Left hindlimb (tissue), 1 donor: Measurements from ENCODE around the gene WBP2NL.
A peak's percentile ranks its signal among the peaks of the same experiment; 100 is the strongest.
"Not testable (repeated sequence)": the region's sequence is repeated elsewhere in the genome, so short reads cannot be mapped to it uniquely, and the experiment has no call there.

ENCODE experiments used
- DNase-seq: peaks from one replicate; pipeline ENCODE4 v3.0.0-alpha.2; 2018

The WBP2NL gene

DNA sequence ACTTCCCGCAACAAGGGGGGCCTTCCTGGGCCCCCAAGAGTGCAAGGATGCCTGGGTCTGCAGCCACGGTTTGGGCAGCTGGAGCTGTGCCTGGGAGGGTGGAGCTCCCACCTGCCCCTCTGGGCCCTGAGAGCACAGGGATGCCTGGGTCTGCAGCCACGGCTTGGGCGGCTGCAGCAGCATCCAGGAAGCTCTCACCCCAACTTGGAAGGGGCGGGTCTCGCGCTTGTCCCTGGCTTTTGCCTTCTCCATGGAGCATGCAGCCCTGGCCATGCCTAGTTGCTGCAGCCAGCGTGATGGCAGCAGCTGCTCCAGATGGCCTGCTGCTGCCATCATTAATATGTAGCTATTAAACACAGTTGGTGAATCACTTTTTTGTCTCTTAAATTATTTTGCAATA, 36.7 kb downstream of the WBP2NL start:
- no peak for DNase-seq

GRCh38 chr22:42039271-42039670, 40.7 kb downstream of the WBP2NL start:
- no peak for DNase-seq

DNA sequence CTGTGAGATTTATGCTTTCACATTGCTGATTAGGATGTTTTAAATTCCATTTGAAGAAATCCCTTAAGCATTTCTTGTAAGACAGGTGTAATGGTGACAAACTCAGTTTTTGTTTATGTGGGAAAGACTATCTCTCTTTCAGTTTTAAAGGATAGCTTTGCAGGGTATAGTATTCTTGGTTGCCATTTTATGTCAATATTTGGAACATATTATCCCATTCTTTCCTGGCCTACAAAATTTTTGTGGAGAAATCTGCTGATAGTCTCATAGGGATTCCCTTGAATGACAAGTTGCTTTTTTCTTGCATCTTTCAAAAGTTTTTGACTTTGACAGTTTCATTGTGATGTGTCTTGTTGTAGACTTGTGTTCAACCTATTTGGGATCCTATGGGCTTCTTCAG, 43.2 kb downstream of the WBP2NL start:
- no peak for DNase-seq

GRCh38 chr22:42050641-42051180, 52.1 kb downstream of the WBP2NL start:
- no peak for DNase-seq

- no peak for DNase-seq
Measured at GRCh38 chr22:42052765-42053164, 54.2 kb downstream of the WBP2NL start.

DNA sequence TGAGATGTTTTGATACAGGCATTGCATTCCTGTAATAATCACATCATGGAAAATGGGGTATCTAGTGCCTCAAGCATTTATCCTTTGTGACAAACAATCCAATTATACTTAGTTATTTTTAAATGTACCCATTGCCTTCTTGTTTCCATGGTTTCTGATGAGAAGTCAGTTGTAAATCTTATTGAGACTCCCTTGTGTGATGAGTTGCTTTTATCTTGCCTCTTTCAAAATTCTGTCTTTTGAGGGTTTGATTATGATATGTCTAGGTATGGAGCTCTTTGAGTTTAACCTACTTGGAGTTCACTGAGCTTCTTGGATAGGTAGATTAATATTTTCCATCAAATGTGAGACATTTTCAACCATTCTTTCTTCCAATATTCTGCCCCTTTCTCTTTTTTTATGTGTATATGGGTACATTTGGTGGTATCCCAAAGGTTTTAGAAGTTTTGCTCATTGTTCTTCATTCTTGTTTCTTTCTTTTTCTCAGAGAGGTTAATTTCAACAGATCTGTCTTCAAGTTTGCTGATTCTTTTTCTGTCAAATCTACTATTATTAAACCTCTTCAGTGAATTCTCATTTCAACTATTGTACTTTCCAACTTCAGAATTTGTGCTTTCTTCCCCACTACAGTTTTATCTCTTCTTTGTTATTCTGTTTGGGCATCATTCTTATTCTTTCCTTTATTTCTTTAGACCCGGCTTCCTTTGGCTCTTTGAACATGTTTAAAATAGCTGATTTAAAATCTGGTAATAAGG, 58.3 kb downstream of the WBP2NL start:
- no peak for DNase-seq

- DNase-seq = no peak
Measured at GRCh38 chr22:42060489-42060888, 61.9 kb downstream of the WBP2NL start.

- DNase-seq = no peak
Measured at GRCh38 chr22:42061041-42061440, 62.5 kb downstream of the WBP2NL start.

- DNase-seq = no peak
Measured at GRCh38 chr22:42062506-42063170, 64.0 kb downstream of the WBP2NL start.

DNA sequence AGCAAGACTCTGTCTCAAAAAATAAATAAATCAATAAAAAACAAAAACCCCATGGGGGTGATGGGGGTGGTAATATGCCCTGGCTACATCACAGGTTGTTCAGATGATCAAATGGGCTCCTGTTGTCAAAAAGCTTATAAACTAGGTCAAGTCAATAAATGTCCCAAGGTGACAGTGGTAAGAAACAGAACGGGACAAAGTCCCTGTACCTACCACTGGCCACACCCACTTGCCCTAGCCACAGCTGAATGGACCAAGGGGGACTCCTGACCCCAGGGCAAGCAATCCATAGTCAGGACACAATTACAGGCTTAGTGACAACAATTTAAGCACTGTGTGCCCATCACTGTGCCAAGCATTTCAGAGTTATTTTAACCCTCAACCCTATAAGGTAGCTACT, 66.0 kb downstream of the WBP2NL start:
- no peak for DNase-seq

- DNase-seq = peak; percentile 16
Measured at GRCh38 chr22:42065438-42066125, 67.0 kb downstream of the WBP2NL start.

- DNase-seq = peak; percentile 8
Measured at GRCh38 chr22:42066126-42066761, 67.7 kb downstream of the WBP2NL start.

DNA sequence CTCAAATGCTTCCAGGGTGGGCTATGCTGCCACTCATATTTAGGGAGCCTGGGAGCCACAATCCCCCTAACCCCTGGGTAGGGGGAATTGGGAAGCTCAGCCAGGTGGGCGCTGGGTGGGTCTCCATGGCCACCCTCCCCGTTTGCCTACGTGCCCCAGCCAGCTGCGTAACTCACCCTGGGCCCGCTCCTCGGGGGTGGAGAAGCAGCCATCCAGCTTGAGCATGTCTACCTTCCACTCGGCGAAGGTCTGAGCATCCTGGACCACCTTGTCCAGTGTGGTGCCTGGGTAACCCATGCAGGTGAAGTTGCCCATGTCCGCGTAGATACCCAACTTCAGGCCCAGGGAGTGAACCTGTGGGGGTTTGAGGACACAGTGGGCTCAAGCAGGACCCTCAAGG, 68.3 kb downstream of the WBP2NL start:
- DNase-seq = peak; percentile 25

- DNase-seq = no peak
Measured at GRCh38 chr22:42067671-42068251, 69.2 kb downstream of the WBP2NL start.

GRCh38 chr22:42068291-42068690, 69.7 kb downstream of the WBP2NL start:
- DNase-seq = no peak

DNA sequence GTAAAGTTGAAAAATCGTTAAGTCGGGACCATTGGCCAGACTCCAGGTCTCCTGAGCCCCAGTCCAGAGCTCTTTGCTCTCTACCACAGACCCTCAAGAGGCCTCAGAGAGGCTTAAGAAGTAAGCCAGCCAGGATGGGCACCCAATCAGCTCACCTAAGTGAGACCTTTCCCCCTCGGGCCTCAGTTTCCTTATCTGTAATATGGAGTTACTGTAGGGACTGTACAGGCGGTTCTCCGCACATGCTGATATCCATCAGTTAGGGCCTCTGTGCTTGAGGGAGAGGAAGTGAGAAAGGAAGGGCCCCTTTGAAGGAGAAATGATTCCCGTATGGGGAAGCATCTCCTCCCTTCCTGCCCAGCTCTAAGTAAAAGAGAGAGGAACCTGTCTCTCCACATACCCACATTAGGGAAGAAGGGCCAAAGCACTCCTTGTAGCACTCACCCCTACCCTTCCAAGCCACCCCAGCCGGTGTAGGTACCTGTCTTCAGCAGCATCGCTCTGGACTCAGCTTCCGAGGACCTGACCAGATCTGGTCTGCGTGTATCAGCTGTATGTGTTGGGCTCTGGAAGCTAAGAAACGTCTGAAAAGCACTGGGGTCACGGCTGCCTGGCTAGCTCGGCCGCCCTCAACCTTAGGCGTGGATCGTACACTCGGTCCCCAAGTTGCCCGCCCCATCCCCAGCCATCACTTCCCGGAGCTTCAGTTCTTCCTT, 71.4 kb downstream of the WBP2NL start:
- DNase-seq = no peak

GRCh38 chr22:42070517-42071422, 72.2 kb downstream of the WBP2NL start, which contains the start of gene NAGA:
TSS of gene NAGA (minus strand) at chr22:42070812. CDS start at chr22:42070297, 515 bp downstream.
- DNase-seq = peak; percentile 97

GRCh38 chr22:42071508-42071907, 72.9 kb downstream of the WBP2NL start:
- DNase-seq = not testable (repeated sequence)

- DNase-seq = no peak
Measured at GRCh38 chr22:42072606-42073330, 74.2 kb downstream of the WBP2NL start.

DNA sequence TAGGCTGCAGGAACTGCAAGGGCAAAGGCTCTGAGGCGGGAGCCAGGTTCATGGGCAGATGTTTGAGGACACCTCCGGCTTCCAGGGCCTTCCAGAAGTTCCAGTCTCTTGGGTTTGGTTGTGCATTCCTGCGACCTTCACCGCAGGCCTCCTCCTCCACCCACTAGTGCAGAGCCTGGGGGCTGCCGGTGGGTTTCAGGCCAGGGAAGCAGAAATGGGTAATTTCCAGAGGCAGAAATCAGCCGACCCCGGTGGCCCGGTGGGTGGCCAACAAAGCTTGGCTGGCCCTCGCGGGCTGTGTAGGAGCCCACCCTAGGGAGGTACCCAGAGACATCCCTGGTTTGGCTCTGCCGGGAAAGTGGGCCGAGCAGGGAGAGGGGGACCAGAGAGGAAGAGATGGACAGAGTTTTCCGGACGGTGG, 75.0 kb downstream of the WBP2NL start:
- no peak for DNase-seq
